NCI-H1105 treated with DMSO at 0.1 percent for 48 hours (cell line): ENCODE measurements around the gene TRMT5.

Source experiments
- DNase-seq: peaks from one replicate; lab custom pipeline; 2025; lab: John Stamatoyannopoulos, UW

Gene TRMT5

GRCh38 chr14:60964904-60965303 is 16.0 kb downstream of the TRMT5 start:
- DNase-seq, result no peak

GRCh38 chr14:60963761-60964160 is 17.1 kb downstream of the TRMT5 start:
- no peak for DNase-seq

GRCh38 chr14:60958146-60958545 is 22.7 kb downstream of the TRMT5 start:
- DNase-seq, result no peak

- DNase-seq, result no peak
These were observed 24.2 kb downstream of the TRMT5 start for GRCh38 chr14:60956632-60957031.

GRCh38 chr14:60956202-60956601 is 24.7 kb downstream of the TRMT5 start:
- no peak for DNase-seq

GRCh38 chr14:60951776-60952435 is 29.0 kb downstream of the TRMT5 start:
- DNase-seq, result no peak

GRCh38 chr14:60946773-60947172 is 34.1 kb downstream of the TRMT5 start:
- no peak for DNase-seq

GRCh38 chr14:60945984-60946383 is 34.9 kb downstream of the TRMT5 start:
- no peak for DNase-seq

- no peak for DNase-seq
These were observed 36.7 kb downstream of the TRMT5 start for GRCh38 chr14:60944204-60944603.

GRCh38 chr14:60943637-60944032 is 37.2 kb downstream of the TRMT5 start:
- DNase-seq, result no peak

GRCh38 chr14:60935319-60935718 is 45.6 kb downstream of the TRMT5 start:
- no peak for DNase-seq

GRCh38 chr14:60933920-60934655 is 46.8 kb downstream of the TRMT5 start:
- DNase-seq, result no peak

GRCh38 chr14:60931218-60931617 is 49.7 kb downstream of the TRMT5 start:
- peak; percentile 96 for DNase-seq

- DNase-seq, result no peak
These were observed 54.9 kb downstream of the TRMT5 start for GRCh38 chr14:60926002-60926401.

GRCh38 chr14:60925286-60925685 is 55.6 kb downstream of the TRMT5 start:
- no peak for DNase-seq

- DNase-seq, result peak; percentile 88
These were observed 58.8 kb downstream of the TRMT5 start for GRCh38 chr14:60922050-60922449.
